Stomach (tissue), 9 donors: ENCODE measurements around the gene ACTN1. TPM values are rescaled to one million over a fixed set of nuclear protein-coding genes. Genes with fewer than 3 reads are reported as not detected.
"Not testable (repeated sequence)": the region's sequence is repeated elsewhere in the genome, so short reads cannot be mapped to it uniquely, and the experiment has no call there.

Source experiments
- DNase-seq, 2 donors: peaks; one replicate each; pipeline versions ENCODE4 v3.0.0 to v3.0.0-alpha.2; 2013 to 2019
- H3K27ac ChIP-seq, 5 donors: fragments of 200-600 bp in 4 of 5; sonication (generic) in 4 of 5; one replicate each; pipeline ENCODE4 v1.5.1; 2013 to 2019; ENCODE audit warnings: mild to moderate bottlenecking in 1 of 5, moderate library complexity in 1 of 5
- H3K27me3 ChIP-seq, 3 donors: fragments of 200-600 bp; sonication (generic); one replicate each; pipeline ENCODE4 v1.5.1; 2017 to 2019; ENCODE audit warnings: mixed run types in 1 of 3
- H3K36me3 ChIP-seq, 4 donors: fragments of 200-600 bp; sonication (generic); 1 replicate in 3 of 4; 2 replicates in 1 of 4; pipeline ENCODE4 v1.5.1; 2016 to 2019
- H3K4me1 ChIP-seq, 4 donors: fragments of 200-600 bp; sonication (generic); one replicate each; pipeline ENCODE4 v1.5.1; 2016 to 2019
- H3K4me3 ChIP-seq, 4 donors: fragments of 200-600 bp; sonication (generic) in 3 of 4; one replicate each; pipeline ENCODE4 v1.5.1; 2016 to 2019; ENCODE audit warnings: mild to moderate bottlenecking in 1 of 4
- H3K9me3 ChIP-seq, 4 donors: fragments of 200-600 bp; sonication (generic); one replicate each; pipeline ENCODE4 v1.5.1; 2016 to 2019
- EP300 ChIP-seq: sonication (generic); formaldehyde crosslinking; IDR thresholded peaks from one replicate; pipeline ENCODE4 v1.6.1; 2017; ENCODE audit warnings: antibody characterized with exemption
- POLR2A ChIP-seq, 4 donors: fragments of 450-650 bp; IDR thresholded peaks; one replicate each; pipeline ENCODE4 v1.6.1; 2016; ENCODE audit warnings: antibody characterized with exemption in 4 of 4, control low read depth in 2 of 4, mild to moderate bottlenecking in 1 of 4, moderate library complexity in 1 of 4
- POLR2AphosphoS5 ChIP-seq, 3 donors: sonication (generic); formaldehyde crosslinking; IDR thresholded peaks; one replicate each; pipeline ENCODE4 v1.6.1; 2016; ENCODE audit warnings: antibody characterized with exemption in 3 of 3
- WGBS, 5 donors: extraction: QIAGEN DNeasy Blood & Tissue Kit in 3 of 5; methylation state at CpG; one replicate each; pipeline versions ENCODE4 v1.1.5 to v1.1.7; 2013 to 2018; 5-methylcytosine and 5-hydroxymethylcytosine counted together
- intact Hi-C: fragments of 100-400 bp; cut with DNase I; formaldehyde crosslinking; loops from one replicate; pipeline ENCODE4 v1.15.1; 2023; ENCODE audit warnings: low total_unique reads
- polyA plus RNA-seq, 3 donors: library from polyadenylated mRNA; stranded (reverse); fragments of 200-250 nt; gene quantifications; one replicate each; pipeline ENCODE4 v1.2.3, GENCODE V29; 2013
- total RNA-seq, 5 donors: library from RNA; depleted of rRNA; stranded (reverse); fragments of >200 nt; gene quantifications; one replicate each; pipeline versions ENCODE4 v1.1.0 to v1.2.3, GENCODE V29; 2014 to 2016
- TF ChIP-seq, protein P1 (sequence below), 7 experiments: fragments of 450-650 bp in 4 of 7; fragments of 200-600 bp in 3 of 7; sonication (generic) in 3 of 7; IDR thresholded peaks; one replicate each; pipeline ENCODE4 v1.5.1; 2016 to 2019; ENCODE audit warnings: antibody characterized with exemption in 7 of 7, control low read depth in 2 of 7, mild to moderate bottlenecking in 1 of 7
- donor health status: healthy with polysubstance abuse.
- donor health status: Bipolar disorder and iron deficiency.
- donor health status: healthy.

The ACTN1 gene
- total and polyA plus RNA-seq, 8 donors, result 25.7 to 504 (median 196) TPM

DNA sequence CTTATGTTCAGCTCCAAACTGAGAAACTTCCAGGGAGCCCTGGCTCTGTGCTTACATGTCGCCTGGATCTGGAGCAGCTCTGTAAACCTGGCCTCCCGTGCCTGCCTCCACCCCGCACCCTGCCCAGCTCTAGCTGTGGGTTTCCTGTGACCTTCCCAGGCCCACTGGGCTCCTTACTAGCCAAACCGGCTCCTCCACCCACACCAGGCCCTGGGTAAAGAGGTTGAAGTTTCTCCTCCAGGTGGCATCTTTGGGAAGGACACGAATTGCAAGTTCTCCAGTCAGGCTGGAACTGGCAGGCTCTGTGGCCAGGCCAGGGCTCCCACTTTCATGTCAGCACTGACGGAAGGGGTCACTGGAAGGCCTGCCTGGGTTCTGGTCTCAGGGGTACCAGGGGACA, 125.4 kb downstream of the ACTN1 start:
- Histone ChIP-seq H3K27me3 (no peaks in the 10 kb centered on the region), H3K4me3 (no peak overlapping the region), H3K4me1 (peaks cover 0 to 10% (median 7%) of the 10 kb centered on the region in 4 donors), H3K27ac (peak overlapping the region in 1 of 5 donors; percentile 62), H3K9me3 (peaks cover 0 to 6% (median 0%) of the 10 kb centered on the region in 4 donors), H3K36me3 (peaks cover 0 to 3% (median 0%) of the 10 kb centered on the region in 4 donors)
- 35 to 71% (median 55%) methylated on average over 6 of the region's 6 CpGs for WGBS, 5 donors
- DNase-seq, result peak; percentile 62 to 72
- intact Hi-C loops, result no loop called here
- peak in 2 of 3 donors; percentile 5 to 33 for TF ChIP-seq POLR2AphosphoS5 (IDR thresholded peaks at IDR 0.05)
- TF ChIP-seq, protein P1, sequence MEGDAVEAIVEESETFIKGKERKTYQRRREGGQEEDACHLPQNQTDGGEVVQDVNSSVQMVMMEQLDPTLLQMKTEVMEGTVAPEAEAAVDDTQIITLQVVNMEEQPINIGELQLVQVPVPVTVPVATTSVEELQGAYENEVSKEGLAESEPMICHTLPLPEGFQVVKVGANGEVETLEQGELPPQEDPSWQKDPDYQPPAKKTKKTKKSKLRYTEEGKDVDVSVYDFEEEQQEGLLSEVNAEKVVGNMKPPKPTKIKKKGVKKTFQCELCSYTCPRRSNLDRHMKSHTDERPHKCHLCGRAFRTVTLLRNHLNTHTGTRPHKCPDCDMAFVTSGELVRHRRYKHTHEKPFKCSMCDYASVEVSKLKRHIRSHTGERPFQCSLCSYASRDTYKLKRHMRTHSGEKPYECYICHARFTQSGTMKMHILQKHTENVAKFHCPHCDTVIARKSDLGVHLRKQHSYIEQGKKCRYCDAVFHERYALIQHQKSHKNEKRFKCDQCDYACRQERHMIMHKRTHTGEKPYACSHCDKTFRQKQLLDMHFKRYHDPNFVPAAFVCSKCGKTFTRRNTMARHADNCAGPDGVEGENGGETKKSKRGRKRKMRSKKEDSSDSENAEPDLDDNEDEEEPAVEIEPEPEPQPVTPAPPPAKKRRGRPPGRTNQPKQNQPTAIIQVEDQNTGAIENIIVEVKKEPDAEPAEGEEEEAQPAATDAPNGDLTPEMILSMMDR (IDR thresholded peaks at IDR 0.05), result no peak

GRCh38 chr14:68852493-68852892, 126.6 kb downstream of the ACTN1 start:
- intact Hi-C loops, H3K4me1 ChIP-seq, H3K27me3 ChIP-seq, H3K36me3 ChIP-seq, DNase-seq, H3K27ac ChIP-seq, H3K9me3 ChIP-seq, H3K4me3 ChIP-seq: not testable (repeated sequence)
- WGBS, 5 donors, result 84 to 98% (median 96%) methylated on average over 7 of the region's 7 CpGs

- Histone ChIP-seq H3K27me3 (no peaks in the 10 kb centered on the region), H3K4me3 (no peak overlapping the region), H3K4me1 (peaks cover 0 to 10% (median 7%) of the 10 kb centered on the region in 4 donors), H3K9me3 (peaks cover 0 to 6% (median 0%) of the 10 kb centered on the region in 4 donors), H3K36me3 (peaks cover 0 to 3% (median 0%) of the 10 kb centered on the region in 4 donors), H3K27ac (no peak overlapping the region)
- 80 to 92% (median 89%) methylated on average over 5 of the region's 5 CpGs for WGBS, 5 donors
- no peak for DNase-seq
- no peak for TF ChIP-seq EP300
- TF ChIP-seq, protein P1 (IDR thresholded peaks at IDR 0.05), result no peak
- TF ChIP-seq POLR2AphosphoS5 (IDR thresholded peaks at IDR 0.05), result no peak
- no peak for TF ChIP-seq POLR2A (IDR thresholded peaks at IDR 0.05)
- intact Hi-C loops, result no loop called here
These were observed 128.0 kb downstream of the ACTN1 start for GRCh38 chr14:68851078-68851477.

DNA sequence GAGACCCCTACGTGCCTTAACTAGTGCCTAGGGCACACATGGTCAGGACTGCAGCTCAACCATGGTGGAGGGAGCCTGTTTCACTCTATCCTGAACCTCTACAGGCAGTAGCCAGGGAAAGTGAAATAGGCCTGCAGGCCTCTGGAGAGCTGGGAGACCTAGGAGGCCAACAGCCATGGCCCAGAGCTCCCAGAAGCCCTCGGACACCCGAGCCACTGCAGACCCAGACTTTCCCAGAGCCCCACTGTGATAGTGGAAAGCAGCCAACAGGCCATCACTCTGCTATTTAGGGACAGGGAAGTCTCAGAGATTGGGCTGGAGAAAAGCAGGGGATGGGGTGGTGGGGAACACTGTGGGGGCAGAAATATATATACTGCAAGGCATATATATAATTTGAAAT, 129.7 kb downstream of the ACTN1 start:
- intact Hi-C loops, result no loop called here
- no peaks in the 10 kb centered on the region for H3K36me3 ChIP-seq
- TF ChIP-seq POLR2A (IDR thresholded peaks at IDR 0.05) (no peak), POLR2AphosphoS5 (IDR thresholded peaks at IDR 0.05) (no peak), EP300 (no peak)
- TF ChIP-seq, protein P1 (IDR thresholded peaks at IDR 0.05), result no peak
- no peak overlapping the region for H3K4me3 ChIP-seq
- H3K4me1 ChIP-seq, result peaks cover 0 to 10% (median 7%) of the 10 kb centered on the region in 4 donors
- no peaks in the 10 kb centered on the region for H3K27me3 ChIP-seq
- no peak overlapping the region for H3K27ac ChIP-seq
- peaks cover 0 to 6% (median 0%) of the 10 kb centered on the region in 4 donors for H3K9me3 ChIP-seq
- WGBS, 5 donors, result 82 to 97% (median 89%) methylated on average over 3 of the region's 3 CpGs
- DNase-seq, result no peak

DNA sequence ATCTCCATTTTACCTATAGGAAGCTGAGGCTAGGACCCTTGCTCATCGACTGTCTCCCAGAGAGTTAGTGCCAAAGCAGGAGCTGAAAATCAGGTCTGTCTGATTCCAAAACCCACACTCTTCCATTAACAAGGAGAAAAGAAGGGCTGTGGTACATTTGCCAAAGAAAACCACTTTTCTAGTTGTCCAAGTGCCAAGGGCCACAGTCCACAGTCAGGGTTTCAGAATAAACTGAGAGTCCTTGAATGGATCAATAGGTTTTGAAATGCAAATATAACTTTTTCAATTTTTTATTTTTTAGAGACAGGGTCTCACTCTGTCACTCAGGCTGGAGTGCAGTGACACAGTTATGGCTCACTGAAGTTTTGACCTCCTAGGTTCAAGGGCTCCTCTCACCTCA, 130.8 kb downstream of the ACTN1 start:
- no peak overlapping the region for H3K27ac ChIP-seq
- H3K9me3 ChIP-seq, result peaks cover 0 to 6% (median 0%) of the 10 kb centered on the region in 4 donors
- H3K27me3 ChIP-seq, result no peaks in the 10 kb centered on the region
- no peaks in the 10 kb centered on the region for H3K36me3 ChIP-seq
- no peak for DNase-seq
- peaks cover 5 to 13% (median 11%) of the 10 kb centered on the region in 4 donors for H3K4me1 ChIP-seq
- TF ChIP-seq EP300 (no peak), POLR2AphosphoS5 (IDR thresholded peaks at IDR 0.05) (no peak), POLR2A (IDR thresholded peaks at IDR 0.05) (no peak)
- TF ChIP-seq, protein P1 (IDR thresholded peaks at IDR 0.05), result no peak
- no peak overlapping the region for H3K4me3 ChIP-seq
- WGBS, 5 donors, result 42 to 91% (median 82%) methylated on average over 1 of the region's 1 CpG
- intact Hi-C loops, result no loop called here

- intact Hi-C loops, H3K27ac ChIP-seq, H3K36me3 ChIP-seq, H3K27me3 ChIP-seq, H3K4me3 ChIP-seq, H3K9me3 ChIP-seq, DNase-seq: not testable (repeated sequence)
- 83 to 96% (median 92%) methylated on average over 4 of the region's 4 CpGs for WGBS, 5 donors
- H3K4me1 ChIP-seq, result peaks cover 7 to 19% (median 15%) of the 10 kb centered on the region in 4 donors
These were observed 131.5 kb downstream of the ACTN1 start for GRCh38 chr14:68847640-68848039.
